Glutamatergic neuron (in vitro differentiated cells): ENCODE measurements around the gene CD4. TPM values are rescaled to one million over a fixed set of nuclear protein-coding genes. Genes with fewer than 3 reads are reported as not detected.

Source experiments
- DNase-seq: peaks from one replicate; pipeline ENCODE4 v3.0.0; 2022
- H3K27ac Mint-ChIP-seq: one replicate; pipeline ENCODE4 v1.8.0; 2020; ENCODE audit warnings: mild to moderate bottlenecking, mixed read lengths, inconsistent platforms; ENCODE audit not compliant: unreplicated experiment
- H3K27me3 Mint-ChIP-seq: one replicate; pipeline ENCODE4 v1.8.0; 2020; ENCODE audit warnings: mild to moderate bottlenecking, moderate library complexity, mixed read lengths, inconsistent platforms; ENCODE audit not compliant: unreplicated experiment
- H3K36me3 Mint-ChIP-seq: one replicate; pipeline ENCODE4 v1.8.0; 2020; ENCODE audit warnings: mild to moderate bottlenecking, mixed read lengths, inconsistent platforms; ENCODE audit not compliant: unreplicated experiment
- H3K4me1 Mint-ChIP-seq: one replicate; pipeline ENCODE4 v1.8.0; 2020; ENCODE audit warnings: mild to moderate bottlenecking, low read depth, mixed read lengths, inconsistent platforms; ENCODE audit not compliant: unreplicated experiment
- H3K4me3 Mint-ChIP-seq: one replicate; pipeline ENCODE4 v1.8.0; 2020; ENCODE audit warnings: mild to moderate bottlenecking, mixed read lengths, inconsistent platforms; ENCODE audit not compliant: unreplicated experiment
- H3K9me3 Mint-ChIP-seq: one replicate; pipeline ENCODE4 v1.8.0; 2020; ENCODE audit warnings: mild to moderate bottlenecking, moderate library complexity, mixed read lengths, inconsistent platforms; ENCODE audit not compliant: unreplicated experiment
- total RNA-seq: library from RNA; stranded (reverse); fragmentation: NEBNext Ultra II Directional; extraction: Animal tissue kit (Norgen Biotek cat#: 25700); gene quantifications from one replicate; pipeline ENCODE4 v1.2.1, GENCODE V29; 2021; ENCODE audit not compliant: unreplicated experiment
- TF ChIP-seq, protein P1 (sequence below): fragments of 200-600 bp; sonication (generic); IDR thresholded peaks from one replicate; pipeline ENCODE4 v1.5.0; 2021; ENCODE audit not compliant: partially characterized antibody, unreplicated experiment

CD4 gene
- total RNA-seq, 1 donor from 2014 or later, result 0.17 TPM

GRCh38 chr12:6771091-6771495, 18.2 kb upstream of the CD4 start:
- peaks cover 11% of the 10 kb centered on the region for H3K36me3 Mint-ChIP-seq
- H3K27me3 Mint-ChIP-seq, result peaks cover 37% of the 10 kb centered on the region
- no peak for DNase-seq
- peak overlapping the region; percentile 42 for H3K4me3 Mint-ChIP-seq
- TF ChIP-seq, protein P1, sequence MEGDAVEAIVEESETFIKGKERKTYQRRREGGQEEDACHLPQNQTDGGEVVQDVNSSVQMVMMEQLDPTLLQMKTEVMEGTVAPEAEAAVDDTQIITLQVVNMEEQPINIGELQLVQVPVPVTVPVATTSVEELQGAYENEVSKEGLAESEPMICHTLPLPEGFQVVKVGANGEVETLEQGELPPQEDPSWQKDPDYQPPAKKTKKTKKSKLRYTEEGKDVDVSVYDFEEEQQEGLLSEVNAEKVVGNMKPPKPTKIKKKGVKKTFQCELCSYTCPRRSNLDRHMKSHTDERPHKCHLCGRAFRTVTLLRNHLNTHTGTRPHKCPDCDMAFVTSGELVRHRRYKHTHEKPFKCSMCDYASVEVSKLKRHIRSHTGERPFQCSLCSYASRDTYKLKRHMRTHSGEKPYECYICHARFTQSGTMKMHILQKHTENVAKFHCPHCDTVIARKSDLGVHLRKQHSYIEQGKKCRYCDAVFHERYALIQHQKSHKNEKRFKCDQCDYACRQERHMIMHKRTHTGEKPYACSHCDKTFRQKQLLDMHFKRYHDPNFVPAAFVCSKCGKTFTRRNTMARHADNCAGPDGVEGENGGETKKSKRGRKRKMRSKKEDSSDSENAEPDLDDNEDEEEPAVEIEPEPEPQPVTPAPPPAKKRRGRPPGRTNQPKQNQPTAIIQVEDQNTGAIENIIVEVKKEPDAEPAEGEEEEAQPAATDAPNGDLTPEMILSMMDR, result no peak
- peaks cover 9% of the 10 kb centered on the region for H3K4me1 Mint-ChIP-seq
- H3K27ac Mint-ChIP-seq, result no peak overlapping the region
- H3K9me3 Mint-ChIP-seq, result peaks cover 33% of the 10 kb centered on the region

DNA sequence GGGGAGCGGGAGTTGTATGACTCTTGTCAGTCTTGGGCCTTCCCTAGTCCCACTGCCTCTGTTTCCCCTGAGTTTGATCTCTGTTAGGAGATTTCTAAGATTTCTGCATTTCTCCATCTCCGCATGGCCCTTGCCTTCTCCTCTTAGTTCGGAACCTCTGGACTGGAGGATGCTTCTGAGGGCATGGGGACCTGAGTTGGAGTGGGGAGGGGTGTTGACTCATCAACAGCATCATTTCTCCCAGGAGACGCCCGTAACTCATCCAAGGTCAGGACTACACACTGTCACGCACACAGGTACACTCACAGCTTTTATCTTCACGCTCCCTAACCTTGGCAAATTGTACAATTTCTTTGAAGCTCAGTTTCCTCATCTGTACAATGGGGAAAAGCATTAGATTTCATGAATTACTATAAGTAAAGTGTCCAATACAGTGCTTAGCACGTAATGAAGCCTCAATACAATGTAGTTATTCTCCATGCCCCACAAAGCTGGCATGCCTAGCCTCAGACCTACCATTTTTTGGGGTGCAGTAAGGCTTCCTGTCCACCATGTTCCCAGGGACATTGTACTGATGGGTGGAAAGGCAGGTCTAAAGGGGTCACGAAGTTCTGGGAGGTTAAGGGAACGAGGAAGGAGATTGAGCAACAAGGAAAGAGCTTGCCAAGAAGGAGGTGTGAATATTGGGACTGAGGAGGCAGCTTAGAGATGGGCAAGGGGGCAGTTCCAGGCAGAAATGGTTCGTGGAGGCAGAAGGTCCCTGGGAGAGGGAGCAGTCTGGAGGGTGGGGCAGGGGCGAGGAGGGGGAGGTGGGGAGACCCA, 17.6 kb upstream of the CD4 start:
- TF ChIP-seq, protein P1, result no peak
- Mint-ChIP-seq H3K9me3 (peaks cover 33% of the 10 kb centered on the region), H3K36me3 (peaks cover 11% of the 10 kb centered on the region), H3K4me3 (peak overlapping the region; percentile 42), H3K27ac (peak overlapping the region; percentile 62), H3K4me1 (peaks cover 9% of the 10 kb centered on the region), H3K27me3 (peaks cover 39% of the 10 kb centered on the region)
- no peak for DNase-seq

DNA sequence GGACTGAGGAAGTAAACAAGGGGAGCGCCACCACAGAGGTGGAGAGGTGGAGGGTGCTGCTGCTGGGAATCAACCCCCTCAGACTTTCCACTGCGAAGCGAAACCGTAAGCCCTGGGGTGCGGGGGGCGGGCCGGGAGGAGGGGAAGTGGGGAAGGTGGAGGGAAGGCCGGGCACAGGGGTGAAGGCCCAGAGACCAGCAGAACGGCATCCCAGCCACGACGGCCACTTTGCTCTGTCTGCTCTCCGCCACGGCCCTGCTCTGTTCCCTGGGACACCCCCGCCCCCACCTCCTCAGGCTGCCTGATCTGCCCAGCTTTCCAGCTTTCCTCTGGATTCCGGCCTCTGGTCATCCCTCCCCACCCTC, 17.0 kb upstream of the CD4 start, which contains the start of gene LAG3:
LAG3 (plus strand) TSS at position 190 of the 365 bp plus-strand sequence. CDS start 333 bp downstream, outside the sequence.
- H3K27me3 Mint-ChIP-seq, result peaks cover 37% of the 10 kb centered on the region
- peak within 1 kb of the TSS; percentile 58 for H3K4me3 Mint-ChIP-seq
- no peak for DNase-seq
- TF ChIP-seq, protein P1, result no peak
- peaks cover 28% of the 10 kb centered on the region for H3K9me3 Mint-ChIP-seq
- peaks cover 11% of the 10 kb centered on the region for H3K36me3 Mint-ChIP-seq
- peaks cover 9% of the 10 kb centered on the region for H3K4me1 Mint-ChIP-seq
- peak within 1 kb of the TSS; percentile 62 for H3K27ac Mint-ChIP-seq

DNA sequence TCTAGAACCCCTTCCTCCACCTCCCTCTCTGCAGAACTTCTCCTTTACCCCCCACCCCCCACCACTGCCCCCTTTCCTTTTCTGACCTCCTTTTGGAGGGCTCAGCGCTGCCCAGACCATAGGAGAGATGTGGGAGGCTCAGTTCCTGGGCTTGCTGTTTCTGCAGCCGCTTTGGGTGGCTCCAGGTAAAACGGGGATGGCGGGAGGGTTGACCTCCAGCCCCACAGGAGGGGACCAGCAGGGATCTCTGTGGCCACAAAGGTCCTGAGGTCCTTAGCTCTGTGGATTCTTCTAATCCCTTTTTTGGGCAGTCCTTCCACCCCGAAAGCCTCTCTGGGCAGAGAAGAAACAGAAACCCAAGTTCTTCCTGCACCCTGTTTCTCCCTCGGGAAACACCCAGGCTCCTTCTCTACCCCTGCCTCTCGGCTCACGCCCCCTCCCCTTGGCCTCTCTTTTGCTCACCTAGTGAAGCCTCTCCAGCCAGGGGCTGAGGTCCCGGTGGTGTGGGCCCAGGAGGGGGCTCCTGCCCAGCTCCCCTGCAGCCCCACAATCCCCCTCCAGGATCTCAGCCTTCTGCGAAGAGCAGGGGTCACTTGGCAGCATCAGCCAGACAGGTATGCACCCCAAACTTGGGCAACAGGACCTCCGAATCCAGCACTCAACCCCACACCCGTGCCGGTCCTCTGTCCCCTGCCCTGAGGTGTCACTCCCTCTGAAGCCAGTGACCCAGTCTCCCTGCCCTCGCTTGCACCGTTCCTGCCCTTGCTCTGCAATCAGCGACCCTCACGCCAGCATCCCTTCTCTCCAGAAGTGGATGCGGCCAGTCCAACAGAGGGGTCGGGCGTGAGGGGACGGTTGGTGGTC, 16.4 kb upstream of the CD4 start:
- Mint-ChIP-seq H3K27ac (no peak overlapping the region), H3K36me3 (peaks cover 11% of the 10 kb centered on the region), H3K27me3 (peaks cover 35% of the 10 kb centered on the region), H3K4me1 (peaks cover 11% of the 10 kb centered on the region), H3K9me3 (peaks cover 22% of the 10 kb centered on the region), H3K4me3 (peak overlapping the region; percentile 58)
- TF ChIP-seq, protein P1, result no peak
- peak; percentile 36 for DNase-seq
